MM.1S (cell line): ENCODE measurements around the gene RNGTT.

Experiments
- EZH2 ChIP-seq: fragments of 300-600 bp; sonication (generic); optimal IDR thresholded peaks from 2 replicates; pipeline ENCODE3; 2017; ENCODE audit warnings: low read depth, mild to moderate bottlenecking, antibody characterized with exemption, low read length, mixed read lengths
- TF ChIP-seq, protein P1 (sequence below): fragments of 300-600 bp; sonication (generic); IDR thresholded peaks from 2 replicates; pipeline ENCODE4 v1.5.1; 2016; ENCODE audit warnings: antibody characterized with exemption, low read length, mixed read lengths

GRCh38 chr6:88565836-88566235 lies 397.6 kb downstream of the RNGTT start:
- TF ChIP-seq EZH2: no peak
- TF ChIP-seq, protein P1, sequence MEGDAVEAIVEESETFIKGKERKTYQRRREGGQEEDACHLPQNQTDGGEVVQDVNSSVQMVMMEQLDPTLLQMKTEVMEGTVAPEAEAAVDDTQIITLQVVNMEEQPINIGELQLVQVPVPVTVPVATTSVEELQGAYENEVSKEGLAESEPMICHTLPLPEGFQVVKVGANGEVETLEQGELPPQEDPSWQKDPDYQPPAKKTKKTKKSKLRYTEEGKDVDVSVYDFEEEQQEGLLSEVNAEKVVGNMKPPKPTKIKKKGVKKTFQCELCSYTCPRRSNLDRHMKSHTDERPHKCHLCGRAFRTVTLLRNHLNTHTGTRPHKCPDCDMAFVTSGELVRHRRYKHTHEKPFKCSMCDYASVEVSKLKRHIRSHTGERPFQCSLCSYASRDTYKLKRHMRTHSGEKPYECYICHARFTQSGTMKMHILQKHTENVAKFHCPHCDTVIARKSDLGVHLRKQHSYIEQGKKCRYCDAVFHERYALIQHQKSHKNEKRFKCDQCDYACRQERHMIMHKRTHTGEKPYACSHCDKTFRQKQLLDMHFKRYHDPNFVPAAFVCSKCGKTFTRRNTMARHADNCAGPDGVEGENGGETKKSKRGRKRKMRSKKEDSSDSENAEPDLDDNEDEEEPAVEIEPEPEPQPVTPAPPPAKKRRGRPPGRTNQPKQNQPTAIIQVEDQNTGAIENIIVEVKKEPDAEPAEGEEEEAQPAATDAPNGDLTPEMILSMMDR: no peak
